Astrocyte (in vitro differentiated cells and primary cell): Measurements from ENCODE around the gene DNASE1L3. TPM values are rescaled to one million over a fixed set of nuclear protein-coding genes. Genes with fewer than 3 reads are reported as not detected.

Experiments used
- DNase-seq: peaks from one replicate; pipeline ENCODE4 v3.0.0-alpha.2; 2010; ENCODE audit warnings: low read depth
- FAIRE-seq: peaks from 2 replicates; lab custom pipeline; 2011; peaks lifted over from hg19 to GRCh38; lab: Jason Lieb, UNC
- H2AFZ ChIP-seq: 2 replicates; pipeline ENCODE4 v1.6.0; 2012; ENCODE audit warnings: low read depth, low read length, inconsistent platforms
- H3K27ac ChIP-seq: 2 replicates; pipeline ENCODE4 v1.5.1; 2011; ENCODE audit warnings: low read depth, low read length, inconsistent platforms
- H3K27me3 ChIP-seq: 2 replicates; pipeline ENCODE4 v1.6.0; 2011; ENCODE audit warnings: low read length, inconsistent platforms; ENCODE audit not compliant: insufficient read depth
- H3K36me3 ChIP-seq: 2 replicates; pipeline ENCODE4 v1.5.1; 2011; ENCODE audit warnings: low read length, inconsistent platforms; ENCODE audit not compliant: insufficient read depth
- H3K4me1 ChIP-seq: 2 replicates; pipeline ENCODE4 v1.5.1; 2011; ENCODE audit warnings: low read length, inconsistent platforms; ENCODE audit not compliant: insufficient read depth
- H3K4me2 ChIP-seq: 2 replicates; pipeline ENCODE4 v1.6.0; 2012; ENCODE audit warnings: low read length, inconsistent platforms
- H3K4me3 ChIP-seq: 2 replicates; pipeline ENCODE4 v1.5.1; 2011; ENCODE audit warnings: low read depth, mild to moderate bottlenecking, low read length, inconsistent platforms; ENCODE audit not compliant: insufficient read depth
- H3K79me2 ChIP-seq: 2 replicates; pipeline ENCODE4 v1.6.0; 2012; ENCODE audit warnings: mild to moderate bottlenecking, low read length, inconsistent platforms; ENCODE audit not compliant: insufficient read depth
- H3K9ac ChIP-seq: 2 replicates; pipeline ENCODE4 v1.6.0; 2012; ENCODE audit warnings: mild to moderate bottlenecking, low read length, inconsistent platforms
- H3K9me3 ChIP-seq: 2 replicates; pipeline ENCODE4 v1.5.1; 2012; ENCODE audit warnings: low read depth, mild to moderate bottlenecking, low read length, inconsistent platforms; ENCODE audit not compliant: insufficient read depth
- H4K20me1 ChIP-seq: 2 replicates; pipeline ENCODE4 v1.6.0; 2012; ENCODE audit warnings: low read length, inconsistent platforms; ENCODE audit not compliant: insufficient read depth
- H3K27ac Mint-ChIP-seq: one replicate; pipeline ENCODE4 v1.8.0; 2021; ENCODE audit warnings: mild to moderate bottlenecking, mixed read lengths; ENCODE audit not compliant: unreplicated experiment
- H3K27me3 Mint-ChIP-seq: one replicate; pipeline ENCODE4 v1.8.0; 2021; ENCODE audit warnings: low read depth, mixed read lengths; ENCODE audit not compliant: unreplicated experiment
- H3K36me3 Mint-ChIP-seq: one replicate; pipeline ENCODE4 v1.8.0; 2021; ENCODE audit warnings: low read depth, mixed read lengths; ENCODE audit not compliant: unreplicated experiment
- H3K4me1 Mint-ChIP-seq: one replicate; pipeline ENCODE4 v1.8.0; 2021; ENCODE audit warnings: low read depth, mixed read lengths; ENCODE audit not compliant: unreplicated experiment
- H3K4me3 Mint-ChIP-seq: one replicate; pipeline ENCODE4 v1.8.0; 2021; ENCODE audit warnings: mild to moderate bottlenecking, moderate library complexity, mixed read lengths; ENCODE audit not compliant: unreplicated experiment
- H3K9me3 Mint-ChIP-seq: one replicate; pipeline ENCODE4 v1.8.0; 2021; ENCODE audit warnings: mild to moderate bottlenecking, mixed read lengths; ENCODE audit not compliant: unreplicated experiment
- EZH2 ChIP-seq: IDR thresholded peaks from 2 replicates; pipeline ENCODE4 v1.6.1; 2012; ENCODE audit warnings: mild to moderate bottlenecking, low read length, inconsistent platforms; ENCODE audit not compliant: insufficient read depth
- total RNA-seq: library from RNA; stranded (reverse); gene quantifications from 2 replicates; pipeline ENCODE4 v1.2.1, GENCODE V29; 2021
- TF ChIP-seq, protein P1 (sequence below): IDR thresholded peaks from 2 replicates; pipeline ENCODE4 v1.5.1; 2011; ENCODE audit warnings: low read depth, mild to moderate bottlenecking, inconsistent platforms, low read length, moderate library complexity; ENCODE audit not compliant: insufficient read depth

DNASE1L3 gene
- total RNA-seq, 1 donor from 2014 or later, result not detected

- Mint-ChIP-seq H3K36me3 (peaks cover 45% of the 10 kb centered on the region), H3K27me3 (no peaks in the 10 kb centered on the region), H3K9me3 (no peaks in the 10 kb centered on the region), H3K4me1 (no peaks in the 10 kb centered on the region), H3K4me3 (no peak overlapping the region), H3K27ac (no peak overlapping the region)
- Histone ChIP-seq H3K9me3 (no peaks in the 10 kb centered on the region), H3K4me1 (no peaks in the 10 kb centered on the region), H3K9ac (no peak overlapping the region), H2AFZ (no peak overlapping the region), H3K36me3 (peaks cover 80% of the 10 kb centered on the region), H3K27me3 (no peaks in the 10 kb centered on the region), H3K4me2 (no peak overlapping the region), H3K4me3 (no peak overlapping the region), H3K79me2 (no peaks in the 10 kb centered on the region), H3K27ac (no peak overlapping the region), H4K20me1 (peaks cover 35% of the 10 kb centered on the region)
- DNase-seq (no peak), FAIRE-seq (no peak)
- TF ChIP-seq, protein P1, sequence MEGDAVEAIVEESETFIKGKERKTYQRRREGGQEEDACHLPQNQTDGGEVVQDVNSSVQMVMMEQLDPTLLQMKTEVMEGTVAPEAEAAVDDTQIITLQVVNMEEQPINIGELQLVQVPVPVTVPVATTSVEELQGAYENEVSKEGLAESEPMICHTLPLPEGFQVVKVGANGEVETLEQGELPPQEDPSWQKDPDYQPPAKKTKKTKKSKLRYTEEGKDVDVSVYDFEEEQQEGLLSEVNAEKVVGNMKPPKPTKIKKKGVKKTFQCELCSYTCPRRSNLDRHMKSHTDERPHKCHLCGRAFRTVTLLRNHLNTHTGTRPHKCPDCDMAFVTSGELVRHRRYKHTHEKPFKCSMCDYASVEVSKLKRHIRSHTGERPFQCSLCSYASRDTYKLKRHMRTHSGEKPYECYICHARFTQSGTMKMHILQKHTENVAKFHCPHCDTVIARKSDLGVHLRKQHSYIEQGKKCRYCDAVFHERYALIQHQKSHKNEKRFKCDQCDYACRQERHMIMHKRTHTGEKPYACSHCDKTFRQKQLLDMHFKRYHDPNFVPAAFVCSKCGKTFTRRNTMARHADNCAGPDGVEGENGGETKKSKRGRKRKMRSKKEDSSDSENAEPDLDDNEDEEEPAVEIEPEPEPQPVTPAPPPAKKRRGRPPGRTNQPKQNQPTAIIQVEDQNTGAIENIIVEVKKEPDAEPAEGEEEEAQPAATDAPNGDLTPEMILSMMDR, result no peak
- no peak for TF ChIP-seq EZH2
Measured at GRCh38 chr3:58152225-58153015, 58.4 kb downstream of the DNASE1L3 start.

DNA sequence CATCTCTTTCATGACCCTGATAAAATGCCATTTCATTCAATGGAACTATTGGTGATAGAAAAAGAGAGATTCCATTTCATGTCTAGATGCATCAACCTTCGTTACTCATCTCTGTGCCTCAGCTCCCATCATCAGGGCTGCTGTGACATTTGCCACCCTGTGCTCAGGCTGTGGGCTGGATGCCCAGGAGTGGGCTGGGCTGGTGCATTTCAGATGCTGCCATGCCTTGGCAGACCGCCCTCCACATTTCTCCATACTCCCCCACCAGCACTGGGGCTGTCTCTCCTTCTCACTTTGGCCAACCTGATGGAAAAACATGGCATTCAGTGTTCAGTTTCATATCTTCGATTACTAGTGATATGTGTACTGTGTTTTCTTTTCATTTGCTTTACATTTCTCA is 59.1 kb downstream of the DNASE1L3 start:
- H3K4me3 ChIP-seq, result no peak overlapping the region
- H3K4me1 ChIP-seq, result no peaks in the 10 kb centered on the region
- Mint-ChIP-seq H3K36me3 (peaks cover 43% of the 10 kb centered on the region), H3K4me3 (no peak overlapping the region), H3K27ac (no peak overlapping the region), H3K9me3 (no peaks in the 10 kb centered on the region), H3K4me1 (no peaks in the 10 kb centered on the region), H3K27me3 (no peaks in the 10 kb centered on the region)
- H3K4me2 ChIP-seq, result no peak overlapping the region
- H3K27ac ChIP-seq, result no peak overlapping the region
- DNase-seq, result no peak
- H3K9ac ChIP-seq, result no peak overlapping the region
- no peak for FAIRE-seq
- no peaks in the 10 kb centered on the region for H3K9me3 ChIP-seq
- H2AFZ ChIP-seq, result no peak overlapping the region
- no peaks in the 10 kb centered on the region for H3K79me2 ChIP-seq
- peaks cover 80% of the 10 kb centered on the region for H3K36me3 ChIP-seq
- peaks cover 34% of the 10 kb centered on the region for H4K20me1 ChIP-seq
- H3K27me3 ChIP-seq, result no peaks in the 10 kb centered on the region
- TF ChIP-seq, protein P1, result no peak
- TF ChIP-seq EZH2, result no peak

DNA sequence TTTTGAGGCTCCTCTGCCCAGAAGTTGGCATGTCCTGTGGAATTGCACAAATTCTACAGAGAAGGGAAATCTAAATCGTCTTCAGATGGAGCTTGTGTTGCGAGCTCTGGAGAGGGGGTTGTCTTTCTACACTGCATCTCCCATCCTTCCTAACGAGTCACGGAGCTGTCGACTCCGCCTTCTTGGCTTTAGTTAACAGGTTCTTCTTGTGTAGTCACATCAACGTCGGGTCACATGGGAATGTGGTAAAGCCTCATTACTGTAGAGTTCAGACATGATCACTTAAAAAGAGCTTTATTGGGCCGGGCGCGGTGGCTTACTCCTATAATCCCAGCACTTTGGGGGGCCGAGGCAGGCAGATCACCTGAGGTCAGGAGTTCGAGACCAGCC is 60.0 kb downstream of the DNASE1L3 start:
- no peak overlapping the region for H3K9ac ChIP-seq
- TF ChIP-seq, protein P1, result no peak
- no peak for TF ChIP-seq EZH2
- H3K4me2 ChIP-seq, result no peak overlapping the region
- H3K9me3 Mint-ChIP-seq, result no peaks in the 10 kb centered on the region
- no peaks in the 10 kb centered on the region for H3K27me3 ChIP-seq
- no peaks in the 10 kb centered on the region for H3K27me3 Mint-ChIP-seq
- peaks cover 82% of the 10 kb centered on the region for H3K36me3 ChIP-seq
- H3K27ac Mint-ChIP-seq, result no peak overlapping the region
- no peak overlapping the region for H3K4me3 ChIP-seq
- H3K36me3 Mint-ChIP-seq, result peaks cover 46% of the 10 kb centered on the region
- no peaks in the 10 kb centered on the region for H3K4me1 ChIP-seq
- H3K4me1 Mint-ChIP-seq, result no peaks in the 10 kb centered on the region
- H3K9me3 ChIP-seq, result no peaks in the 10 kb centered on the region
- no peak overlapping the region for H2AFZ ChIP-seq
- FAIRE-seq, result no peak
- no peaks in the 10 kb centered on the region for H3K79me2 ChIP-seq
- H3K27ac ChIP-seq, result no peak overlapping the region
- no peak overlapping the region for H3K4me3 Mint-ChIP-seq
- DNase-seq, result peak; percentile 31
- H4K20me1 ChIP-seq, result peaks cover 37% of the 10 kb centered on the region
